HCT116 (cell line): ENCODE results near the gene PSME4. TPM values are rescaled to one million over a fixed set of nuclear protein-coding genes. Genes with fewer than 3 reads are reported as not detected.

ENCODE experiments used
- CTCF ChIP-seq, 3 experiments: fragments of 200-600 bp in 1 of 3; sonication (generic) in 1 of 3; IDR thresholded peaks in 2 of 3; conservative IDR thresholded peaks in 1 of 3; 2 replicates each; pipeline ENCODE4 v1.5.1; 2012 to 2017; ENCODE audit warnings: low read depth in 2 of 3, low read length in 2 of 3, antibody characterized with exemption in 1 of 3, borderline replicate concordance in 1 of 3, control low read depth in 1 of 3, mild to moderate bottlenecking in 1 of 3, mixed read lengths in 1 of 3, mixed run types in 1 of 3, moderate library complexity in 1 of 3; ENCODE audit not compliant: insufficient read depth in 1 of 3
- EZH2 ChIP-seq: fragments of 200-600 bp; sonication (generic); IDR thresholded peaks from 2 replicates; pipeline ENCODE4 v1.6.1; 2017; ENCODE audit warnings: antibody characterized with exemption, mixed run types
- POLR2A ChIP-seq: IDR thresholded peaks from 2 replicates; pipeline ENCODE4 v1.7.0; 2011; ENCODE audit warnings: borderline replicate concordance; ENCODE audit not compliant: insufficient read depth, insufficient read length; ENCODE audit errors: extremely low read depth
- total RNA-seq: library from RNA; stranded (reverse); gene quantifications from one replicate; pipeline ENCODE4 v1.2.1, GENCODE V29; 2021; ENCODE audit not compliant: unreplicated experiment
- TF ChIP-seq, protein P1 (sequence below): IDR thresholded peaks from 2 replicates; pipeline ENCODE4 v1.6.1; 2012
- TF ChIP-seq, protein P2 (sequence below): IDR thresholded peaks from 2 replicates; pipeline ENCODE4 v1.6.1; 2012; ENCODE audit warnings: low read depth

The PSME4 gene
- total RNA-seq, 1 experiment from 2014 or later = 53.2 TPM

GRCh38 chr2:53970724-53971602 is at the start of gene PSME4 (continued):
- TF ChIP-seq CTCF (IDR thresholded peaks at IDR 0.05 in 2 of 3, conservative IDR thresholded peaks at IDR 0.05 in 1 of 3; ENCODE audit: borderline replicate concordance in 1 of 3, insufficient read depth in 1 of 3, low read depth in 2 of 3, low read length in 2 of 3) = no peak
- TF ChIP-seq, protein P1, sequence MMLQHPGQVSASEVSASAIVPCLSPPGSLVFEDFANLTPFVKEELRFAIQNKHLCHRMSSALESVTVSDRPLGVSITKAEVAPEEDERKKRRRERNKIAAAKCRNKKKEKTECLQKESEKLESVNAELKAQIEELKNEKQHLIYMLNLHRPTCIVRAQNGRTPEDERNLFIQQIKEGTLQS = no peak
- TF ChIP-seq, protein P2, sequence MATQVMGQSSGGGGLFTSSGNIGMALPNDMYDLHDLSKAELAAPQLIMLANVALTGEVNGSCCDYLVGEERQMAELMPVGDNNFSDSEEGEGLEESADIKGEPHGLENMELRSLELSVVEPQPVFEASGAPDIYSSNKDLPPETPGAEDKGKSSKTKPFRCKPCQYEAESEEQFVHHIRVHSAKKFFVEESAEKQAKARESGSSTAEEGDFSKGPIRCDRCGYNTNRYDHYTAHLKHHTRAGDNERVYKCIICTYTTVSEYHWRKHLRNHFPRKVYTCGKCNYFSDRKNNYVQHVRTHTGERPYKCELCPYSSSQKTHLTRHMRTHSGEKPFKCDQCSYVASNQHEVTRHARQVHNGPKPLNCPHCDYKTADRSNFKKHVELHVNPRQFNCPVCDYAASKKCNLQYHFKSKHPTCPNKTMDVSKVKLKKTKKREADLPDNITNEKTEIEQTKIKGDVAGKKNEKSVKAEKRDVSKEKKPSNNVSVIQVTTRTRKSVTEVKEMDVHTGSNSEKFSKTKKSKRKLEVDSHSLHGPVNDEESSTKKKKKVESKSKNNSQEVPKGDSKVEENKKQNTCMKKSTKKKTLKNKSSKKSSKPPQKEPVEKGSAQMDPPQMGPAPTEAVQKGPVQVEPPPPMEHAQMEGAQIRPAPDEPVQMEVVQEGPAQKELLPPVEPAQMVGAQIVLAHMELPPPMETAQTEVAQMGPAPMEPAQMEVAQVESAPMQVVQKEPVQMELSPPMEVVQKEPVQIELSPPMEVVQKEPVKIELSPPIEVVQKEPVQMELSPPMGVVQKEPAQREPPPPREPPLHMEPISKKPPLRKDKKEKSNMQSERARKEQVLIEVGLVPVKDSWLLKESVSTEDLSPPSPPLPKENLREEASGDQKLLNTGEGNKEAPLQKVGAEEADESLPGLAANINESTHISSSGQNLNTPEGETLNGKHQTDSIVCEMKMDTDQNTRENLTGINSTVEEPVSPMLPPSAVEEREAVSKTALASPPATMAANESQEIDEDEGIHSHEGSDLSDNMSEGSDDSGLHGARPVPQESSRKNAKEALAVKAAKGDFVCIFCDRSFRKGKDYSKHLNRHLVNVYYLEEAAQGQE = no peak
- no peak for TF ChIP-seq EZH2
- TF ChIP-seq POLR2A = peak; percentile 84
- TF ChIP-seq, all 23 proteins: peak for 8
